Thymus (tissue), 11 donors: Measurements from ENCODE around the gene ZFR2. TPM values are rescaled to one million over a fixed set of nuclear protein-coding genes. Genes with fewer than 3 reads are reported as not detected.
"Not testable (repeated sequence)": the region's sequence is repeated elsewhere in the genome, so short reads cannot be mapped to it uniquely, and the experiment has no call there.

Experiments
- DNase-seq, 9 donors: peaks; one replicate each; pipeline ENCODE4 v3.0.0-alpha.2; 2013; ENCODE audit warnings: low spot score in 9 of 9, low read depth in 6 of 9, missing footprints in 1 of 9
- H3K27ac ChIP-seq, 2 donors: one replicate each; pipeline ENCODE4 v1.5.1; 2013; ENCODE audit warnings: control low read depth in 1 of 2, low read depth in 1 of 2, low read length in 1 of 2, mild to moderate bottlenecking in 1 of 2, moderate library complexity in 1 of 2
- H3K27me3 ChIP-seq, 2 donors: one replicate each; pipeline ENCODE4 v1.5.1; 2013; ENCODE audit warnings: low read length in 1 of 2; ENCODE audit not compliant: control insufficient read depth in 2 of 2, insufficient read depth in 1 of 2
- H3K36me3 ChIP-seq, 2 donors: one replicate each; pipeline ENCODE4 v1.5.1; 2013; ENCODE audit warnings: low read length in 1 of 2, mild to moderate bottlenecking in 1 of 2, moderate library complexity in 1 of 2; ENCODE audit not compliant: control insufficient read depth in 2 of 2, insufficient read depth in 2 of 2
- H3K4me1 ChIP-seq, 2 donors: one replicate each; pipeline ENCODE4 v1.5.1; 2013; ENCODE audit warnings: low read length in 2 of 2; ENCODE audit not compliant: control insufficient read depth in 2 of 2, insufficient read depth in 2 of 2
- H3K4me3 ChIP-seq, 2 donors: one replicate each; pipeline ENCODE4 v1.5.1; 2013; ENCODE audit warnings: low read length in 2 of 2, control low read depth in 1 of 2, mild to moderate bottlenecking in 1 of 2
- H3K9me3 ChIP-seq, 2 donors: one replicate each; pipeline ENCODE4 v1.5.1; 2013; ENCODE audit warnings: low read length in 1 of 2, mild to moderate bottlenecking in 1 of 2; ENCODE audit not compliant: control insufficient read depth in 2 of 2, insufficient read depth in 1 of 2
- WGBS: extraction: QIAGEN DNeasy Blood & Tissue Kit; methylation state at CpG from one replicate; pipeline ENCODE4 v1.1.7; 2013; 5-methylcytosine and 5-hydroxymethylcytosine counted together
- polyA plus RNA-seq: library from polyadenylated mRNA; stranded (reverse); fragments of 200-250 nt; gene quantifications from one replicate; pipeline ENCODE4 v1.2.3, GENCODE V29; 2013
- total RNA-seq: library from RNA; stranded (reverse); fragments of 120-200 nt; gene quantifications from one replicate; pipeline ENCODE4 v1.2.4, GENCODE V29; 2013
- donor health status: healthy.

Gene ZFR2
- total and polyA plus RNA-seq, 2 donors: 0.32 to 0.33 TPM

DNA sequence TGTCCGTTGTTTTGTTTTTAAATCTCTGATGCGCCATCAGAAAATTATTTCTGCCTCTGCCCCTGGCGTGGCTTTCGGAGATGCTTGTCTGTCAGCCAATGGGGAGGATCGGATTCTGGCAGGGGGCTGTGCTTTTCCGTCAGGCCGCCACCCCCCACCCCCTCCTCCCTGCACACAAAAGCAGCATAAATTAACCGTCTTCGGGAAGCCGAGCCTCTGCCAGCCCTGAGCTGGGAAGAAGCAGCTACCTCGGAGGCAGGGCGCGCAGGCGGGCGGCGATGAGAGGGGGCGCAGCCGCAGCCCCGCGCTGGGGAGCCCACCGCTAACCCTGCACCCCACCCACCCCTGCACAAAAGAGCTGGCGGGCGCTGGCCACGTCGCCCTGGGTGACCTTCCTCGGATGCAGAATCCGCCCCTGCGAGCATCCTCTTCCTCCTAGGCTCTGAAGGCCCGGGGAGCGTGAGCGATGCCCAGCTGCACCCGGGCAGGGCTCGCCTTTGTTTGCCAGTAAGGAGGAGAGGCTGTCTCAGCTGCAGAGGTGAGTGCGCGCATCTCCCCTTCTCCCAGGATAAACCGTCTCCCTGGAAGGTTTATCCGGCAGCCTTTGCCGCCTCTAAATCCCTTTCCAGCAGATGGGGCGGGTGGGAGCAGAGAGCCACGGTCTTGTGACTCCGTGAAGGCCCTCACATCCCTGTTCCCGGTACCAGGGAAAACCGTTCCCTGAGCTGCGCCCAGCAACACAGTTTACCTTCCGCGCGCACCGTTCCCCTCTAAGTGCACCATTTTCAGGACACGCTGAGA is 11.8 kb upstream of the ZFR2 start, which contains the start of gene ATCAY:
Gene ATCAY (plus strand): TSS at position 215 of the 801 bp plus-strand sequence. CDS start 5,083 bp downstream, outside the sequence.
- no peak for DNase-seq
- Histone ChIP-seq H3K27me3 (peaks cover 29 to 49% of the 10 kb centered on the region in 2 donors), H3K36me3 (no peaks in the 10 kb centered on the region), H3K9me3 (peaks cover 0 to 2% of the 10 kb centered on the region in 2 donors), H3K4me3 (no peak within 1 kb of the TSS), H3K27ac (no peak within 1 kb of the TSS), H3K4me1 (peaks cover 0 to 3% of the 10 kb centered on the region in 2 donors)
- 6% methylated on average over 49 of the region's 49 CpGs for WGBS

GRCh38 chr19:3879656-3880055 is 10.8 kb upstream of the ZFR2 start:
- Histone ChIP-seq H3K27me3 (peaks cover 29 to 49% of the 10 kb centered on the region in 2 donors), H3K4me3 (no peak overlapping the region)
- WGBS: 67% methylated on average over 12 of the region's 12 CpGs

DNA sequence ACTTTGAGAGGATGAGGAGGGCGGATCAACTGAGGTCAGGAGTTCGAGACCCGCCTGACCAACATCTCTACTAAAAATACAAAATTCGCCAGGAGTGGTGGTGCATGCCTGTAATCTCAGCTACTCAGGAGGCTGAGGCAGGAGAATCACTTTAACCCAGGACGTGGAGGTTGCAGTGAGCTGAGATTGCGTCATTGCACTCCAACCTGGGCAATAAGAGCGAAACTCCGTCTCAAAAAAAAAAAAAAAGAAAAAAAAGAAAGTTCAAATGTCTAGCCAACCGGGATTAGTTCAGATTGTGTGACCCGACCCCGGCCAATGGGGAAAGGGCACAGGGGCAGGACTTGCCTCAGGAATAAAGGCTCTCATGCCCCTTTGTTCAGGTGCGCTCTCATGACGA is 5.9 kb upstream of the ZFR2 start:
- WGBS: 86% methylated on average over 13 of the region's 13 CpGs
- peaks cover 4 to 20% of the 10 kb centered on the region in 2 donors for H3K27me3 ChIP-seq
- H3K36me3 ChIP-seq, H3K4me3 ChIP-seq, DNase-seq, H3K9me3 ChIP-seq, H3K27ac ChIP-seq, H3K4me1 ChIP-seq: not testable (repeated sequence)

More at GRCh38 chr19:3879656-3880055, 10.8 kb upstream of the ZFR2 start:
- no peak for DNase-seq
- H3K36me3 ChIP-seq: no peaks in the 10 kb centered on the region
- no peak overlapping the region for H3K27ac ChIP-seq
- peaks cover 0 to 2% of the 10 kb centered on the region in 2 donors for H3K9me3 ChIP-seq
- peaks cover 0 to 3% of the 10 kb centered on the region in 2 donors for H3K4me1 ChIP-seq

DNA sequence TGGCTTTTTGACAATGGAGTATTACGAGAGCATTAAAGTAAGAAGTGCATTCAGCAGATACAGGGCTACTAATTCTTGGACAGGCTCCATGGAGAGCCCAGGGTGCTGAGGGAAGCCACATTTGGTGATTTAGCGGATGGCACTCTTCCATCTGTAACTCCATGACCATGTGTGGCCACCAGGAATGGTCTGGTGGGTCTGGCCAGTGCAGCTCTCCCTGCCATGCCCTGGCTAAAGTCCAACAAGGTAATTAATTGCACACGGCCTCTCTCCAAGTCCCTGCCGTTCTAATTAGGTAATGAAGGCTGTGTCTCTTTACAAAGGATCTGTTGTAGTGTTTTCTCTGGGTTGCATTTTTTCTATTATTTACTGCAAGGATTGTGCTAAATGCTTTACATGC is 4.3 kb upstream of the ZFR2 start:
- no peak overlapping the region for H3K27ac ChIP-seq
- no peaks in the 10 kb centered on the region for H3K4me1 ChIP-seq
- no peaks in the 10 kb centered on the region for H3K36me3 ChIP-seq
- no peak overlapping the region for H3K4me3 ChIP-seq
- H3K27me3 ChIP-seq: peaks cover 12 to 30% of the 10 kb centered on the region in 2 donors
- WGBS: 86% methylated on average over 4 of the region's 4 CpGs
- DNase-seq: no peak
- peaks cover 6 to 9% of the 10 kb centered on the region in 2 donors for H3K9me3 ChIP-seq

DNA sequence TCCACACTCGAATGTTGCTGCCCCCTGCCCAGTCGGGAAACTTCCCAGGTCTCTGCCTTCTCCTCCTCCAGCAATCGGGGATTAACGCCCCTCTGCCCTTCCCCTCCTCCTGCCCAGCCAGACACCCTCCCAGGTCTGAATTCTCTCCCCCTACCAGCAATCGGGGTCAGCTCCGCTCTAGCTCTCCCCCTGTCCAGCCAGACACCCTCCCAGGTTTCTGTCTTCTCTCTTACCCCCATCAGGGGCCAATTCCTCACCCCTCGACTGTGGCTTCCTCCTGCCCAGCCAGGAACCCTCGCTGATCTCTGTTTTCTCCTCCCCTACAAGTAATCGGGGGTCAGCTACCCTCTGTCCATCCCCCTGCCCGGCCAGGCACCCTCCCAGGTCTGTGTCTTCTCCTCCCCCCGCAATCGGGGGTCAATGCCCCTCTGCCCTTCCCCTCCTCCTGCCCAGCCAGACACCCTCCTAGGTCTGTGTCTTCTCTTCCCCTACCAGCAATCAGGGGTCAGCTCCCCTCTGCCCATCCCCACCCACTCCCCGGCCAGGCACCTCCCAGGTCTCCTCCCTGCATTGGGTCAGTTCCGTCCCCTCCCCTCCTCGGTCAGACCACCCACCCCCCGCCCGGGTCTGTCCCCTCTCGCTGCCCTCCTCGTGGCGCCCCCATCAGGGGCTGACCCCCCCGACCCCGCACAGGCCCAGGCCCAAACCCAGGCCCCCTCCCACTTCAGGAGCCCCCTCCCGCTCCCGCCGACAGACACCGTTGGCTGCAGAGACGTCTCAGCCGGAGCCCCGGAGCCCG is 668 bp downstream of the ZFR2 start:
- H3K9me3 ChIP-seq: peaks cover 6 to 9% of the 10 kb centered on the region in 2 donors
- H3K4me1 ChIP-seq: no peaks in the 10 kb centered on the region
- DNase-seq: no peak
- peaks cover 25 to 47% of the 10 kb centered on the region in 2 donors for H3K27me3 ChIP-seq
- H3K36me3 ChIP-seq: no peaks in the 10 kb centered on the region
- H3K4me3 ChIP-seq: no peak overlapping the region
- 18% methylated on average over 30 of the region's 30 CpGs for WGBS
- H3K27ac ChIP-seq: no peak overlapping the region

GRCh38 chr19:3866910-3867638 is 1.8 kb downstream of the ZFR2 start:
- Histone ChIP-seq H3K27ac (no peak overlapping the region), H3K27me3 (peaks cover 25 to 47% of the 10 kb centered on the region in 2 donors), H3K9me3 (peaks cover 6 to 9% of the 10 kb centered on the region in 2 donors), H3K36me3 (no peaks in the 10 kb centered on the region), H3K4me3 (no peak overlapping the region), H3K4me1 (no peaks in the 10 kb centered on the region)
- no peak for DNase-seq
- 63% methylated on average over 14 of the region's 14 CpGs for WGBS

DNA sequence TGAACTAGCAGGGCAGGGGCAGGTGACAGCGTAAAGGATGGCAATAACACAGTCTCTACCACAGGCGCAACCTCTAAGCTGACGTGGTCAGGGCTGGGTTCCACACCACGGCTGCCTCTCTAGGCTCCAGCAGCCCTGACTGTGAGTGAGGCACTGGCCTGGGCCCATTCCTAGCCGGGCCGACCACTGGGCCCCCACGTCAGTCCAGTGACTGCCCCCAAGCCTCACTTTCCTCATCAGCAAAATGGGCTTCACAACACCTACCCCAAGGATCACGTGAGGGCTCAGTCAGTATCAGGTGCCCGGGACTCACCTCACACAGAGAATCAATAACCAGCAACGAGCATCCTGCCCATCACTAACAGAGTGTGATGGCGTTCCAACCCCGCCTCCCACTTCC is 5.2 kb downstream of the ZFR2 start:
- Histone ChIP-seq H3K4me1 (no peaks in the 10 kb centered on the region), H3K27me3 (peaks cover 18 to 28% of the 10 kb centered on the region in 2 donors), H3K4me3 (no peak overlapping the region), H3K36me3 (no peaks in the 10 kb centered on the region), H3K9me3 (no peaks in the 10 kb centered on the region), H3K27ac (no peak overlapping the region)
- DNase-seq: no peak
- 80% methylated on average over 12 of the region's 12 CpGs for WGBS

GRCh38 chr19:3862826-3863500 is 5.9 kb downstream of the ZFR2 start:
- Histone ChIP-seq H3K9me3 (no peaks in the 10 kb centered on the region), H3K4me3 (no peak overlapping the region), H3K4me1 (no peaks in the 10 kb centered on the region), H3K36me3 (no peaks in the 10 kb centered on the region), H3K27ac (no peak overlapping the region), H3K27me3 (peaks cover 12 to 21% of the 10 kb centered on the region in 2 donors)
- no peak for DNase-seq
- 89% methylated on average over 25 of the region's 25 CpGs for WGBS
